ENCODE data around the gene SPATA20.

Gene SPATA20

DNA sequence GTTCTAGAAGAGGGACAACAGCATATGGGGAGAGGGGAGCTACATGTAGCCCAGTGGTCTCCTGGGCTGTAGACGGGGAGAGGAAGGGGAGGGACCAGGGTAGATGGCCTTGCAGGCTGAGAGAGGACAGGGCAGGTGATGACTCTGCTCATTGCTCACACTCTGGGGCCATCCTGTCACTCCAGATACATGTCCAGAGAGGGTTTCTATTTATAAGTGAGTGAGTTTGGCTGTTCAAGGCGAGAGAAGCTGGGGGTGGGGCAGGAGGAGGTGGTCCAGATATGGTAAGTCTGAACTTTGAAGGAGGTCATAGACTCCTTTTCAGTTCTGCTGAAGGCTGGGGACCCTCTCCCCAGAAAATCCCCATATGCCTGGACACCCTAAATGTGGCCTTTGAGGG lies 35.8 kb downstream of the SPATA20 start:
- H3K23ac ChIP-seq (ENCODE audit: low read length), result no peak overlapping the region
- no peak overlapping the region for H3K18ac ChIP-seq (ENCODE audit: low read length)
- no peaks in the 10 kb centered on the region for H3K79me2 ChIP-seq (ENCODE audit: control insufficient read depth, insufficient read depth, low read length, poor library complexity)
- H3K4me3 ChIP-seq (ENCODE audit: low read depth, low read length), result no peak overlapping the region
- no peak overlapping the region for H2BK120ac ChIP-seq (ENCODE audit: insufficient read depth, low read length, poor library complexity)
- no peak overlapping the region for H3K14ac ChIP-seq (ENCODE audit: low read length)
- no peaks in the 10 kb centered on the region for H3K9me3 ChIP-seq (ENCODE audit: insufficient read depth, low read depth, low read length)
- H4K8ac ChIP-seq (ENCODE audit: low read depth, low read length), result no peak overlapping the region
- H2AFZ ChIP-seq (ENCODE audit: insufficient read depth, low read length, poor library complexity), result no peak overlapping the region
- H3K9ac ChIP-seq (ENCODE audit: low read length), result no peak overlapping the region
- H3K4me2 ChIP-seq (ENCODE audit: low read length), result no peak overlapping the region
- H3K4ac ChIP-seq (ENCODE audit: low read depth, low read length), result no peak overlapping the region
- WGBS (ENCODE audit: extremely low coverage, insufficient coverage, insufficient read length), result no CpG with 5 or more reads among the region's 2 CpGs
- H2AK5ac ChIP-seq (ENCODE audit: low read length), result no peak overlapping the region
- no peak overlapping the region for H2BK12ac ChIP-seq (ENCODE audit: low read length)
- no peak for DNase-seq
- no peaks in the 10 kb centered on the region for H3K79me1 ChIP-seq (ENCODE audit: low read length)
- H3K27me3 ChIP-seq (ENCODE audit: insufficient read depth, low read length), result no peaks in the 10 kb centered on the region
- H3K4me1 ChIP-seq (ENCODE audit: control insufficient read depth in 1 of 2, insufficient read depth in 2 of 2, low read length in 2 of 2), result no peaks in the 10 kb centered on the region
- no peak overlapping the region for H2BK5ac ChIP-seq (ENCODE audit: low read depth, low read length, poor library complexity)
- no peak overlapping the region for H3K27ac ChIP-seq (ENCODE audit: low read depth, low read length)
- H4K91ac ChIP-seq (ENCODE audit: low read depth, low read length), result no peak overlapping the region
- H3K36me3 ChIP-seq (ENCODE audit: control insufficient read depth in 1 of 2, insufficient read depth in 2 of 2, low read length in 2 of 2), result no peaks in the 10 kb centered on the region
- no peak overlapping the region for H4K12ac ChIP-seq (ENCODE audit: low read depth, low read length)

- Histone ChIP-seq H3K79me2 (ENCODE audit: control insufficient read depth, insufficient read depth, low read length, poor library complexity) (no peaks in the 10 kb centered on the region), H2BK5ac (ENCODE audit: low read depth, low read length, poor library complexity) (no peak overlapping the region), H3K4me2 (ENCODE audit: low read length) (no peak overlapping the region), H3K14ac (ENCODE audit: low read length) (no peak overlapping the region), H3K36me3 (ENCODE audit: control insufficient read depth in 1 of 2, insufficient read depth in 2 of 2, low read length in 2 of 2) (no peaks in the 10 kb centered on the region), H3K23ac (ENCODE audit: low read length) (no peak overlapping the region), H3K18ac (ENCODE audit: low read length) (no peak overlapping the region), H3K79me1 (ENCODE audit: low read length) (no peaks in the 10 kb centered on the region), H3K4me3 (ENCODE audit: low read depth, low read length) (no peak overlapping the region), H2BK12ac (ENCODE audit: low read length) (no peak overlapping the region), H4K91ac (ENCODE audit: low read depth, low read length) (no peak overlapping the region), H3K4me1 (ENCODE audit: control insufficient read depth in 1 of 2, insufficient read depth in 2 of 2, low read length in 2 of 2) (no peaks in the 10 kb centered on the region), H3K27ac (ENCODE audit: low read depth, low read length) (no peak overlapping the region), H4K8ac (ENCODE audit: low read depth, low read length) (no peak overlapping the region), H3K27me3 (ENCODE audit: insufficient read depth, low read length) (no peaks in the 10 kb centered on the region), H3K9ac (ENCODE audit: low read length) (no peak overlapping the region), H2BK120ac (ENCODE audit: insufficient read depth, low read length, poor library complexity) (no peak overlapping the region), H3K9me3 (ENCODE audit: insufficient read depth, low read depth, low read length) (no peaks in the 10 kb centered on the region), H2AK5ac (ENCODE audit: low read length) (no peak overlapping the region), H4K12ac (ENCODE audit: low read depth, low read length) (no peak overlapping the region), H2AFZ (ENCODE audit: insufficient read depth, low read length, poor library complexity) (no peak overlapping the region), H3K4ac (ENCODE audit: low read depth, low read length) (no peak overlapping the region)
- DNase-seq, result no peak
- WGBS (ENCODE audit: extremely low coverage, insufficient coverage, insufficient read length), result no CpG with 5 or more reads among the region's 7 CpGs
Measured at GRCh38 chr17:50583641-50584040, 36.7 kb downstream of the SPATA20 start.

DNA sequence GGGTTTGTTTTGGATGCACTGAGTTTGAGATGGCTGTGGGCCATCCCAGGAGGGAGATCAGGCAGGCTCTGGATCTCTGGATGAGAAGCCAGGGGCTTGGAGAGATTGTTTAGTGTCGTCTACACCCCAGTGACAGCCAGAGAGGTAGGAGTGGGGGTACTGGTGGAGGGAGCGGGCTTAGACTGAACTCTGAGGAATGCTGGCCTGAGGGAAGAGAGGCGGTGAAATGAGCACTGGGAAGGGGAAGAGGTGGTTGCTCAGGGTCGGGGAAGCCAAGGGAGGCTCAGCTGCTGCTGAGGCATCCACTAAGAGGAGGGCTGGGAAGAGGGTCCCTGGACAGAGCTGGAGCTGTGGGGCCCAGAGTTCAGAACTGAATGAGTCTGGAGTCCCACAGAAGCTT lies 37.1 kb downstream of the SPATA20 start:
- no peak overlapping the region for H3K18ac ChIP-seq (ENCODE audit: low read length)
- no peak overlapping the region for H3K9ac ChIP-seq (ENCODE audit: low read length)
- DNase-seq, result no peak
- no peak overlapping the region for H3K27ac ChIP-seq (ENCODE audit: low read depth, low read length)
- H4K12ac ChIP-seq (ENCODE audit: low read depth, low read length), result no peak overlapping the region
- H3K27me3 ChIP-seq (ENCODE audit: insufficient read depth, low read length), result no peaks in the 10 kb centered on the region
- no CpG with 5 or more reads among the region's 4 CpGs for WGBS (ENCODE audit: extremely low coverage, insufficient coverage, insufficient read length)
- no peak overlapping the region for H2BK12ac ChIP-seq (ENCODE audit: low read length)
- H3K36me3 ChIP-seq (ENCODE audit: control insufficient read depth in 1 of 2, insufficient read depth in 2 of 2, low read length in 2 of 2), result no peaks in the 10 kb centered on the region
- H4K91ac ChIP-seq (ENCODE audit: low read depth, low read length), result no peak overlapping the region
- H3K79me2 ChIP-seq (ENCODE audit: control insufficient read depth, insufficient read depth, low read length, poor library complexity), result no peaks in the 10 kb centered on the region
- H3K4me1 ChIP-seq (ENCODE audit: control insufficient read depth in 1 of 2, insufficient read depth in 2 of 2, low read length in 2 of 2), result no peaks in the 10 kb centered on the region
- no peak overlapping the region for H3K4ac ChIP-seq (ENCODE audit: low read depth, low read length)
- H3K4me2 ChIP-seq (ENCODE audit: low read length), result no peak overlapping the region
- no peak overlapping the region for H2BK5ac ChIP-seq (ENCODE audit: low read depth, low read length, poor library complexity)
- H3K9me3 ChIP-seq (ENCODE audit: insufficient read depth, low read depth, low read length), result no peaks in the 10 kb centered on the region
- no peak overlapping the region for H2BK120ac ChIP-seq (ENCODE audit: insufficient read depth, low read length, poor library complexity)
- H3K23ac ChIP-seq (ENCODE audit: low read length), result no peak overlapping the region
- no peak overlapping the region for H2AK5ac ChIP-seq (ENCODE audit: low read length)
- H4K8ac ChIP-seq (ENCODE audit: low read depth, low read length), result no peak overlapping the region
- no peaks in the 10 kb centered on the region for H3K79me1 ChIP-seq (ENCODE audit: low read length)
- no peak overlapping the region for H3K4me3 ChIP-seq (ENCODE audit: low read depth, low read length)
- H3K14ac ChIP-seq (ENCODE audit: low read length), result no peak overlapping the region
- no peak overlapping the region for H2AFZ ChIP-seq (ENCODE audit: insufficient read depth, low read length, poor library complexity)

DNA sequence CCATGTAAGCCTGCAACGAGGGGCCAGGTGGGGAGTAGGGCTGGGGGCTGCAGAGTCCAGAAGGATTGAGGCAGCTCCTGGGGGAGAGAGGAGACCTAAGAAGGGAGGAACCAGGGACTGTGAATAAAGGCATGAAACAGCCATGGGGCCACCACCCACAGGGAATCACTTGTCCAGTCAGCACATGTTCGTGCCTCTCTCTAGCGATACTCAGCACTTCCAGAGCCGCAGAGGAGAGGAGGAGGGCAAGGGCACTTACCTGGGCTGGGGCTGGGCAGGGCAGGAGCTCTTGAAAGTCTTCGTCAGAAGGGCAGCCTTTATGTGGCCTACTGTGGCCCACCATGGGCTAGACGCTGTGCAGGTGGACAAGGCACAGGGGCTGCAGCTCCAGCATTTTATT lies 37.8 kb downstream of the SPATA20 start:
- no peak overlapping the region for H3K27ac ChIP-seq (ENCODE audit: low read depth, low read length)
- no peak overlapping the region for H2AFZ ChIP-seq (ENCODE audit: insufficient read depth, low read length, poor library complexity)
- no CpG with 5 or more reads among the region's 6 CpGs for WGBS (ENCODE audit: extremely low coverage, insufficient coverage, insufficient read length)
- no peak overlapping the region for H2BK5ac ChIP-seq (ENCODE audit: low read depth, low read length, poor library complexity)
- no peaks in the 10 kb centered on the region for H3K36me3 ChIP-seq (ENCODE audit: control insufficient read depth in 1 of 2, insufficient read depth in 2 of 2, low read length in 2 of 2)
- no peak overlapping the region for H2BK120ac ChIP-seq (ENCODE audit: insufficient read depth, low read length, poor library complexity)
- no peak overlapping the region for H4K12ac ChIP-seq (ENCODE audit: low read depth, low read length)
- H3K4ac ChIP-seq (ENCODE audit: low read depth, low read length), result no peak overlapping the region
- no peaks in the 10 kb centered on the region for H3K9me3 ChIP-seq (ENCODE audit: insufficient read depth, low read depth, low read length)
- H4K91ac ChIP-seq (ENCODE audit: low read depth, low read length), result no peak overlapping the region
- no peak overlapping the region for H3K18ac ChIP-seq (ENCODE audit: low read length)
- H3K79me2 ChIP-seq (ENCODE audit: control insufficient read depth, insufficient read depth, low read length, poor library complexity), result no peaks in the 10 kb centered on the region
- H3K27me3 ChIP-seq (ENCODE audit: insufficient read depth, low read length), result no peaks in the 10 kb centered on the region
- no peak overlapping the region for H3K14ac ChIP-seq (ENCODE audit: low read length)
- no peak for DNase-seq
- no peak overlapping the region for H3K9ac ChIP-seq (ENCODE audit: low read length)
- H3K4me3 ChIP-seq (ENCODE audit: low read depth, low read length), result no peak overlapping the region
- H3K4me2 ChIP-seq (ENCODE audit: low read length), result no peak overlapping the region
- no peak overlapping the region for H2BK12ac ChIP-seq (ENCODE audit: low read length)
- H4K8ac ChIP-seq (ENCODE audit: low read depth, low read length), result no peak overlapping the region
- no peak overlapping the region for H2AK5ac ChIP-seq (ENCODE audit: low read length)
- H3K4me1 ChIP-seq (ENCODE audit: control insufficient read depth in 1 of 2, insufficient read depth in 2 of 2, low read length in 2 of 2), result no peaks in the 10 kb centered on the region
- H3K79me1 ChIP-seq (ENCODE audit: low read length), result no peaks in the 10 kb centered on the region
- H3K23ac ChIP-seq (ENCODE audit: low read length), result no peak overlapping the region

Data from trophoblast cell (in vitro differentiated cells and primary cell).